Lower leg skin (tissue), 4 donors: ENCODE results near the gene PDGFD. TPM values are rescaled to one million over a fixed set of nuclear protein-coding genes. Genes with fewer than 3 reads are reported as not detected.

Experiments
- DNase-seq, 2 donors: peaks; one replicate each; pipeline ENCODE4 v3.0.0-alpha.2; 2019; ENCODE audit warnings: low spot score in 2 of 2
- H3K4me3 ChIP-seq: fragments of 200-600 bp; sonication (generic); 2 replicates; pipeline ENCODE4 v1.5.1; 2017; ENCODE audit warnings: mild to moderate bottlenecking, low read depth; ENCODE audit not compliant: poor library complexity, severe bottlenecking
- POLR2A ChIP-seq, 2 donors: fragments of 450-650 bp; IDR thresholded peaks; one replicate each; pipeline ENCODE4 v1.6.1; 2016 to 2017; ENCODE audit warnings: antibody characterized with exemption in 2 of 2, mild to moderate bottlenecking in 1 of 2, moderate library complexity in 1 of 2
- WGBS, 2 donors: methylation state at CpG; one replicate each; pipeline ENCODE4 v1.1.5; 2018; 5-methylcytosine and 5-hydroxymethylcytosine counted together
- intact Hi-C: fragments of 100-400 bp; cut with DNase I; formaldehyde crosslinking; loops from one replicate; pipeline ENCODE4 v1.15.0; 2023; ENCODE audit warnings: low total_unique reads
- total RNA-seq, 4 donors: library from RNA; depleted of rRNA; stranded (reverse); fragments of >200 nt; gene quantifications; one replicate each; pipeline ENCODE4 v1.1.0, GENCODE V29; 2016
- TF ChIP-seq, protein P1 (sequence below), 3 donors: fragments of 450-650 bp; IDR thresholded peaks; one replicate each; pipeline ENCODE4 v1.5.1; 2016; ENCODE audit warnings: antibody characterized with exemption in 3 of 3, mild to moderate bottlenecking in 3 of 3, moderate library complexity in 2 of 3

PDGFD gene
- total RNA-seq, 4 donors from 2014 or later, result 6.8 to 15.1 (median 10.5) TPM

DNA sequence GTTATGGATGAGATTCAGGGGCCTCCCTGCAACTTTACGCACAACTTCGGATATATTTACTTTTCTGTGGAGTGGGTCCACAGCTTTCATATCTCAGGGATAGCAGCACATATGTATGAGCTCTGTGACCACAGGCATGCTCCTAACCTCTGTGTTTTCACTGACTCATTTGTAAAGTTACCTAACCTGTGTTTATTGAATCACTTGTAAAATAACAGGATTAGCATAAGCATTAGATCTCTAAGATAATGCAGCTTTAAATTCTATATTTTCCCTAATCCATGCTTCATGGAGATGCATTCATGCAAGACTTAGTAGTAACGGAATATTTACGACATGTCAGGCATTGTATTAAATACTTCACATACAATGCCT lies 175.4 kb downstream of the PDGFD start:
- intact Hi-C loops, result no loop called here
- H3K4me3 ChIP-seq, result no peak overlapping the region
- TF ChIP-seq, protein P1, sequence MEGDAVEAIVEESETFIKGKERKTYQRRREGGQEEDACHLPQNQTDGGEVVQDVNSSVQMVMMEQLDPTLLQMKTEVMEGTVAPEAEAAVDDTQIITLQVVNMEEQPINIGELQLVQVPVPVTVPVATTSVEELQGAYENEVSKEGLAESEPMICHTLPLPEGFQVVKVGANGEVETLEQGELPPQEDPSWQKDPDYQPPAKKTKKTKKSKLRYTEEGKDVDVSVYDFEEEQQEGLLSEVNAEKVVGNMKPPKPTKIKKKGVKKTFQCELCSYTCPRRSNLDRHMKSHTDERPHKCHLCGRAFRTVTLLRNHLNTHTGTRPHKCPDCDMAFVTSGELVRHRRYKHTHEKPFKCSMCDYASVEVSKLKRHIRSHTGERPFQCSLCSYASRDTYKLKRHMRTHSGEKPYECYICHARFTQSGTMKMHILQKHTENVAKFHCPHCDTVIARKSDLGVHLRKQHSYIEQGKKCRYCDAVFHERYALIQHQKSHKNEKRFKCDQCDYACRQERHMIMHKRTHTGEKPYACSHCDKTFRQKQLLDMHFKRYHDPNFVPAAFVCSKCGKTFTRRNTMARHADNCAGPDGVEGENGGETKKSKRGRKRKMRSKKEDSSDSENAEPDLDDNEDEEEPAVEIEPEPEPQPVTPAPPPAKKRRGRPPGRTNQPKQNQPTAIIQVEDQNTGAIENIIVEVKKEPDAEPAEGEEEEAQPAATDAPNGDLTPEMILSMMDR (IDR thresholded peaks at IDR 0.05), result no peak
- no peak for TF ChIP-seq POLR2A (IDR thresholded peaks at IDR 0.05)
- WGBS, 2 donors, result 72 to 73% methylated on average over 4 of the region's 4 CpGs
- no peak for DNase-seq

DNA sequence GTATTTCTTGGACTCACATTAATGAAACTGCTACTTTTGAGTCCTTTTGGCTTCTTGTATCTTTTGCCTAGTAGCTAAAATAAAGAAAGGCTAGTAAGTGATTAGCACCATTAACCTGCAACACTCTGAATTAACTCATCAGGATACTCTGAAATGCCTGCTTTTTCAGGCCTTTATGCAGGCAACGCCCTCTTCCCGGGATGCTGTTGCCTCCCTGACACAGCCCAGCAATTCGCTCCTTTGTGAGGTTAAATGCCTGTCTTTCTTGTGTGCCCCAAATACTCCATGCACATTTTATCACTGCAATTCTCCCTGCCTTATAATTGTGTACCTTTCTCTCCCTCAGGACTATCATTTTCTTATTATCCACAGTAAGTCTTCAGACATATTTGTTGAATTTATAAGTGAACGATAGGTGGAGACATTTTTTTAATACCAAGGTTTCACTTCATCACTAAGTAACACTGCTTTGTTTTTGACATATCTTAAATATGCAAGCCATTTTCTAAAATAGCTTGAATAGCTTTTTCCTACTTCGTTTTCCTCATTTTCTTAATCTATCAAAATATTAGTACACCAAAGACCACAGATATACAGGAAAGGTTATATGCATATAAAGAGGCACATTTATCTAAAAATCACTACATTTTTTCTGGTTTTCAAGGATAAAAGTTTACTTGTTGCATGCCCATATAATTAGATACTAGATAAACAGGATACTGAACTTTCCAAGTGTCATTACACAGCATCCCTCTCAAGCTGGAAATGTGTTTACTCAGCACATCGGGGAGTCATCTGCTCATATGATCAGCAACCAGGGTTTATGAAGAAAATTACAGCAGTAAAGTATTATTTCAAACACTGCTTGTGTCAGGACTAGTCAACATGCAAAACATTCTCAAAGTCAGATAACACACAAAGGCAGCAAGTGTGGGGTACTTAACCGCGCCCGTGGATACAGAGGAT lies 176.0 kb downstream of the PDGFD start:
- 83 to 88% methylated on average over 9 of the region's 9 CpGs for WGBS, 2 donors
- no peak for TF ChIP-seq POLR2A (IDR thresholded peaks at IDR 0.05)
- TF ChIP-seq, protein P1 (IDR thresholded peaks at IDR 0.05), result no peak

DNA sequence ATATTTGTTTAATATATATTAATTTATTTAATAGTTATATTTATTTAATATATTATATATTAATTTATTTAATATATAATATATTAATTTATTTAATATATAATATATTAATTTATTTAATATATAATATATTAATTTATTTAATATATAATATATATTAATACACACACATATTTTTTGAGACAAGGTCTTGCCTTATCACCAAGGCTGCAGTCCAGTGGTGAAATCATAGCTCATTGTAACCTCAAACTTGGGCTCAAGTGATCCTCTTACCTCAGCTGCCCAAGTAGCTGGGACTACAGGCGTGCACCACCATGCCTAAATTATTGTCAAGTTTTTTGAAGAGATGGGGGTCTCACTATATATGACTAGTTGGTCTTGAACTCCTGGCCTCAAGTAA lies 178.9 kb downstream of the PDGFD start:
- no peak for DNase-seq
- WGBS, 2 donors, result 91 to 100% methylated on average over 1 of the region's 1 CpG
- intact Hi-C loops, result no loop called here
- H3K4me3 ChIP-seq, result no peak overlapping the region
- TF ChIP-seq, protein P1 (IDR thresholded peaks at IDR 0.05), result no peak

More for the DNA sequence above, 176.0 kb downstream of the PDGFD start:
- H3K4me3 ChIP-seq, result no peak overlapping the region
- intact Hi-C loops, result no loop called here
- DNase-seq, result no peak

DNA sequence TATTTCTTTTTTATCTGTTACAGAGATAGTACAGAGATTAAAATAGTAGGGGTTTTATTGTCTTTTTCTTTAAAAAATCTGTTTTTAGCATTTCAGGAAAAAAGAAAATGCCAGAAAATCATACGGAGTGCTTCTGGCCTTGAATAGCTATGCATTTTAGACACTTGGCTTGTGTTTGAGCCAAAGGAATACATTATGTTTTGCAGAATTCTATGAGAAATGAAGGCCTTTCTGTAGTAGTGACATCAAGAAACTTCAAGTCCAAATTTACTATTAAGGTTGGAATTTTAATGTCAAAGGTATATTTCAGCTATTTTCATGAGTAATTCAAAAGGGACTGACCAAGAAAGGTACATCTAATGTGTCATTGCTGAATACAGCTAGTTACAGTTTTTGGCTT lies 183.8 kb downstream of the PDGFD start:
- DNase-seq, result no peak
- intact Hi-C loops, result no loop called here
- TF ChIP-seq, protein P1 (IDR thresholded peaks at IDR 0.05), result no peak
- no peak for TF ChIP-seq POLR2A (IDR thresholded peaks at IDR 0.05)
- H3K4me3 ChIP-seq, result no peak overlapping the region
- 69 to 72% methylated on average over 1 of the region's 1 CpG for WGBS, 2 donors

DNA sequence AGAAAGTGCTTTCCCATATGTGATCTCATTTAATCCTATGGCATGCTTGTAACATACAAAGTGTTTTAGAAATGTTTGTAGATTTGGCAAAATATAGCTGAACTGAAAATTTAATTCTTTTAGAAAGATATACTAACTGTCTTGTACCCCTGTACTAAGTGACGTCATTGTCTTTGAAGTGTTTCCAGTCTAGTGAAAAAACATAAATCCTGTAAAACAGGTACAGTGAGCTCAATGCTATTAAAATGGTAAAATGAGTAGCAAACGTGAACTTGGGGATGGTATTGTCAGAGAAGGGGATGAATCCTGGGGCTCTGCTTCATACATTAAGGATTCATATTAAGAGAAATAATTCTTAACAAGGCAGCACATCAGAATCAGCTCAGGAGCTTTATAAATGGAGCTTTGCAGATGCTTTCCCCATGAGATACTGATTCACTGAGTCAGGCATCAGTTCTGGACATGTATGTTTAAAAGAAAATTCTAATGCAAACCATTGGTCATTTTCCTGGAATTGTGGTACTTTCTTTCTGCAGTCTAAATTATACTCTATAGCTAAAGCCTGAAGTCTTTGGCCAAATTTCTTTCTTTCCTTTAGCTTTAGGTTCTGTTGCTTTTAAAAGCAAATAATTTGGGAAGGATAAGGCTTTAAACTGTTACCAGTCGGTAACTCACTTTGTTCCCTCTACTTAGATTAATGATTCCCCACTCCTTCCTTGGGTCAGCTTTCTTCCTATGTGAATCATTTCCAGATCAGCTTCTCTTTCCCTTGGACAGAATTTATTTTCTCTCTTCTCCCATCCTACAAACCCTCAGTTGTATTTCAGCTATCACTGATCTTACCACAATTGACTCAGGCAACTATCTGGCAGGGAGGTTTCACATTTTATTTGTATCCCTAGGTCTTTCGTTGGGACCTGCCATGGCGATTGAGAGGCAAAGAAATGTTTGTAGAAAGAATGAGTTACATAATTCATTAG lies 185.0 kb downstream of the PDGFD start:
- H3K4me3 ChIP-seq, result no peak overlapping the region
- no peak for DNase-seq
- 69 to 70% methylated on average over 5 of the region's 5 CpGs for WGBS, 2 donors
- TF ChIP-seq, protein P1 (IDR thresholded peaks at IDR 0.05), result no peak
- intact Hi-C loops, result no loop called here
